Measurements from ENCODE around the gene ZC3H10. TPM values are rescaled to one million over a fixed set of nuclear protein-coding genes. Genes with fewer than 3 reads are reported as not detected.

The ZC3H10 gene
- total and polyA plus RNA-seq, 9 donors: 4.1 to 7.7 (median 4.8) TPM

DNA sequence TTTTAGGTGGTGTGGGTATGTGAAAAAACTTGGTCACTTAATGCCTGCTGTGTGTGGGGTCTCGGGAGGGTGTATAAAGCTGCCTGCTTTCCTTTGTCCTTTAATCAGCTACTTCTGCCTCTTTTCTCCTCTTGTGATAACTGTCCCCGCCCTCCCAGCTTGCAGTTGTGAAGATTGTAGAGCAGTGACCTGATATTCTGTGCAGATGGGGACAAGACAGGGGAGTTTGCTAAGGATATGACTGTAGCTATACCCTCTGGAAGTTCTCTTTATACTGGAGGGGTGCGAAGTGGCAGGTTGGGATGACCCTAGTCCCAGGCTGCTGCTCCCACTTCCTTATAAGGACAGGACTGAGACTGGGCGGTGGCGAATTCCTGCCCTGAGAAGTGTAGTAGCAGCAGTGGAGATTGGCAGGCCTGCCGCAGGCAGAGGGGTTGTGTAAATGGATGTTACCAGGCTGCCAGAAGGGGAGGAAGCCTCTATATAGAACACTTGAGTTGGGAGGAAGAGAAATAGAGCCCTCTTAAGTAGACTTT is 40.9 kb downstream of the ZC3H10 start:
- WGBS (ENCODE audit: insufficient coverage): 0% methylated on average over 4 of the region's 6 CpGs
- H3K27me3 ChIP-seq (ENCODE audit: control insufficient read depth, insufficient read depth, low read length): no peaks in the 10 kb centered on the region
- peaks cover 55% of the 10 kb centered on the region for H3K4me1 ChIP-seq (ENCODE audit: control insufficient read depth, insufficient read depth, low read length)
- H3K27ac ChIP-seq (ENCODE audit: low read length): peak overlapping the region; percentile 99
- no peaks in the 10 kb centered on the region for H3K9me3 ChIP-seq (replicated peaks; ENCODE audit: control insufficient read depth, low read depth, low read length)
- H3K36me3 ChIP-seq (ENCODE audit: control insufficient read depth, insufficient read depth, low read length): peaks cover 62% of the 10 kb centered on the region
- peak; percentile 85 for DNase-seq
- peak overlapping the region; percentile 67 for H3K4me3 ChIP-seq (ENCODE audit: low read length)

DNA sequence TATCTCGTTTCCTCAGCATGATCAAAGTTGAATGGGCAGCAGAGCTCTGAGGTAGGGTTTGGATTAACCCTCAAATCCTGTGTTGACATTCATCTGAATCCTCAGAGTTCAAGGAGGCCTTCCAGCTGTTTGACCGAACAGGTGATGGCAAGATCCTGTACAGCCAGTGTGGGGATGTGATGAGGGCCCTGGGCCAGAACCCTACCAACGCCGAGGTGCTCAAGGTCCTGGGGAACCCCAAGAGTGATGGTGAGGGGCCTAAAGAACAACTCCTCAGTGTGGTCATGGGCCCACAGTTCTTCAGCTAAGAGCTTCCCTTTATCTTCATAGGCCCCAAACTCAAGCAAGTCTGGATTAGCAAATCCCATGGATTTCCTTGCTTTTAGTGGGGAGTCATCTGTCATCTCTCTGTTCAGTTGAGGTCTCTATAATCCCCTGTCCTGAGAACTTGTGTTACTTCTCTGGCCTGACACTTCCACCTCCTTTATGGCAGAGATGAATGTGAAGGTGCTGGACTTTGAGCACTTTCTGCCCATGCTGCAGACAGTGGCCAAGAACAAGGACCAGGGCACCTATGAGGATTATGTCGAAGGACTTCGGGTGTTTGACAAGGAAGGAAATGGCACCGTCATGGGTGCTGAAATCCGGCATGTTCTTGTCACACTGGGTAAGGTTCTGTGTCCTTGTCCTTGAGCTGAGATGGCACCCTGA is 41.6 kb downstream of the ZC3H10 start:
- no peaks in the 10 kb centered on the region for H3K27me3 ChIP-seq (ENCODE audit: control insufficient read depth, insufficient read depth, low read length)
- H3K9me3 ChIP-seq (replicated peaks; ENCODE audit: control insufficient read depth, low read depth, low read length): no peaks in the 10 kb centered on the region
- 47% methylated on average over 6 of the region's 8 CpGs for WGBS (ENCODE audit: insufficient coverage)
- H3K27ac ChIP-seq (ENCODE audit: low read length): peak overlapping the region; percentile 99
- peaks cover 68% of the 10 kb centered on the region for H3K36me3 ChIP-seq (ENCODE audit: control insufficient read depth, insufficient read depth, low read length)
- H3K4me3 ChIP-seq (ENCODE audit: low read length): peak overlapping the region; percentile 67
- H3K4me1 ChIP-seq (ENCODE audit: control insufficient read depth, insufficient read depth, low read length): peaks cover 48% of the 10 kb centered on the region
- DNase-seq: no peak

DNA sequence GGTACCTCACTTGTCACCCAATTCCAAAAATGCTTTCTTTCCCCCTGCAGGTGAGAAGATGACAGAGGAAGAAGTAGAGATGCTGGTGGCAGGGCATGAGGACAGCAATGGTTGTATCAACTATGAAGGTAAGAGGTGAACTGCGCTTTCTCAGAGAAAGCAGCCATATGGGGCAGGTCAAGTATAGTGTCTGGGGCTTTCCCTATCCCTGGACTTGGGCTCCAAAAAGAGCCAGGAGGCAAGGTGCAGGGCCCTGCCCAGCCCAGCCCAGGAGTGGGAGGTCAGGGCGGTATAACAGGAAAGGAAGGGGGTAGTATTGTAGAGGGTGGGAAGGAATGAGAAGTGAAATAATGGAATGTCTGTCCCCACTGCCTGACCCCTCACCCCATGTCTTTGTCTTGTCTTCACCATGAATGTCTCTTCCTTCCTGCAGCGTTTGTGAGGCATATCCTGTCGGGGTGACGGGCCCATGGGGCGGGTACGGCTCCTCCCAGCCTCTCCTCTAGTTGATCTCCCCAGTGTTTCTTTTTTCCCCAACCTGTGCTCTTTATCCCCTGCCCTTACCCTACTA is 42.2 kb downstream of the ZC3H10 start:
- H3K4me1 ChIP-seq (ENCODE audit: control insufficient read depth, insufficient read depth, low read length): peaks cover 47% of the 10 kb centered on the region

DNA sequence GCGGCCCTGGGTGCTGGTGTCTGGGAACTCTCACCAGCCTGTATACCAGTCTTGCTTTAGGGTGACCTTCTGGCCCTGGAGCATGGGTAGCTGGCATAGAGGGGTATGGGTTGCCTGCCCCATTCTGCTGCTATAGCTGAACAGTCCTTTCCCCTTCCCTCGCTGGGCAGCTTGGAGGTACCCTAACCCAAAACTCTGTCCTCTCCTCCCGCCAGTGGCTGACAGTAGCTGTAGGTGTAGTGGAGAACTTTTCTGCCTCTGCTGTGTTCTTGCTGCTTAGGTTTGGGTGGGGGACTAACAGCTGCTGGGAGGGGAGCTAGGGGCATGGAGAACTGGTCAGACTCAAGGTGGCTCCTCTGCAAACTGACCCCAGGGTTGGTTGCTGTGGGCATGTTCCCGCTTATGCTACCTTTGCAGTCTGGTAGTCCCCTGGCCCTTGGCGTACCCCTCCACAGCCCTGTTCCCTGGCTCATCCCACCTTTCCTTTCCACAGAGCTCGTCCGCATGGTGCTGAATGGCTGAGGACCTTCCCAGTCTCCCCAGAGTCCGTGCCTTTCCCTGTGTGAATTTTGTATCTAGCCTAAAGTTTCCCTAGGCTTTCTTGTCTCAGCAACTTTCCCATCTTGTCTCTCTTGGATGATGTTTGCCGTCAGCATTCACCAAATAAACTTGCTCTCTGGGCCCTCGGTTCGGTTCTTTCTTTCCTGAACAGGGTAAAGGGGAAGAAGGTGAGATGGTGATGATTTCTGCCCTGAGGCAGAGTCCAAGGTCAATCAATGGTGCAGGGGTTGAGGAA is 43.0 kb downstream of the ZC3H10 start:
- WGBS (ENCODE audit: insufficient coverage): 82% methylated on average over 3 of the region's 11 CpGs
- peaks cover 43% of the 10 kb centered on the region for H3K4me1 ChIP-seq (ENCODE audit: control insufficient read depth, insufficient read depth, low read length)
- peak overlapping the region; percentile 99 for H3K27ac ChIP-seq (ENCODE audit: low read length)
- peak overlapping the region; percentile 67 for H3K4me3 ChIP-seq (ENCODE audit: low read length)
- DNase-seq: no peak
- H3K9me3 ChIP-seq (replicated peaks; ENCODE audit: control insufficient read depth, low read depth, low read length): no peaks in the 10 kb centered on the region
- H3K36me3 ChIP-seq (ENCODE audit: control insufficient read depth, insufficient read depth, low read length): peaks cover 67% of the 10 kb centered on the region
- H3K27me3 ChIP-seq (ENCODE audit: control insufficient read depth, insufficient read depth, low read length): no peaks in the 10 kb centered on the region

More for the DNA sequence above, 42.2 kb downstream of the ZC3H10 start:
- peak overlapping the region; percentile 67 for H3K4me3 ChIP-seq (ENCODE audit: low read length)
- 63% methylated on average over 7 of the region's 7 CpGs for WGBS (ENCODE audit: insufficient coverage)
- H3K27ac ChIP-seq (ENCODE audit: low read length): peak overlapping the region; percentile 99
- no peaks in the 10 kb centered on the region for H3K9me3 ChIP-seq (replicated peaks; ENCODE audit: control insufficient read depth, low read depth, low read length)
- H3K27me3 ChIP-seq (ENCODE audit: control insufficient read depth, insufficient read depth, low read length): no peaks in the 10 kb centered on the region
- DNase-seq: no peak
- peaks cover 70% of the 10 kb centered on the region for H3K36me3 ChIP-seq (ENCODE audit: control insufficient read depth, insufficient read depth, low read length)

DNA sequence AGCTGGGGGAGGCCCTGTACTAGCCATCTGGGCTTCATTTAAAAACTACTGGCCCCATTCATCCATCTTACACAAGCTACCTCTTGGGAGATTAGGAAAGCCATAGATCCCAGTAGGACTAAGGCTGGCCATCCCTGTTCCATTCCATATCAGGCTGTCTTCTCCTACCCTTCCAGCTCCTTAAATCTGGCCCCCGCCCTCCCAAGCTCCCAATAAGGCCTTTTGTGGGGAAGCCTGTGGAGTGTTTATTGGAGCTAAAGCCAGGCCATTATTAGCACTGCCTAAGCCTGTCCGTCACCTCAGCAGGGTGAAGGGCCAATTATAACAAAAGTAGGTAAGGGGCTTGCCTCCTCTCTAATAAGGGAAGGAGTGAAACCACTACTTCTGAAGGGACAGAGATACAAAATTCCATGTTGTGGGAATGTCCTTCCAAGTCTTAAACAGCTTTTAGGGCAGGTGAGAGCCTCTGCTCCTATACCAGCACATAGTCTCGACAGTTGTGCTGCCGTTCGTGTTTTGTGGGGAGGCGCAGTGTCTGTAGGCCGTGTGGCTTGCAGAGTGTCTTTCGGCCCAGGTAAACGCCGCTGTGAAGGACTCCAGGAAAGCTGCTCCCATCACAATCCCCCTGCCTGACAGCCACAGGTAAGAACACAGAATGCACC is 43.8 kb downstream of the ZC3H10 start:
- peak overlapping the region; percentile 4 for H3K27ac ChIP-seq (ENCODE audit: low read length)
- H3K4me3 ChIP-seq (ENCODE audit: low read length): no peak overlapping the region
- DNase-seq: no peak
- 45% methylated on average over 5 of the region's 10 CpGs for WGBS (ENCODE audit: insufficient coverage)
- H3K9me3 ChIP-seq (replicated peaks; ENCODE audit: control insufficient read depth, low read depth, low read length): no peaks in the 10 kb centered on the region
- no peaks in the 10 kb centered on the region for H3K27me3 ChIP-seq (ENCODE audit: control insufficient read depth, insufficient read depth, low read length)
- H3K4me1 ChIP-seq (ENCODE audit: control insufficient read depth, insufficient read depth, low read length): peaks cover 41% of the 10 kb centered on the region
- H3K36me3 ChIP-seq (ENCODE audit: control insufficient read depth, insufficient read depth, low read length): peaks cover 71% of the 10 kb centered on the region

DNA sequence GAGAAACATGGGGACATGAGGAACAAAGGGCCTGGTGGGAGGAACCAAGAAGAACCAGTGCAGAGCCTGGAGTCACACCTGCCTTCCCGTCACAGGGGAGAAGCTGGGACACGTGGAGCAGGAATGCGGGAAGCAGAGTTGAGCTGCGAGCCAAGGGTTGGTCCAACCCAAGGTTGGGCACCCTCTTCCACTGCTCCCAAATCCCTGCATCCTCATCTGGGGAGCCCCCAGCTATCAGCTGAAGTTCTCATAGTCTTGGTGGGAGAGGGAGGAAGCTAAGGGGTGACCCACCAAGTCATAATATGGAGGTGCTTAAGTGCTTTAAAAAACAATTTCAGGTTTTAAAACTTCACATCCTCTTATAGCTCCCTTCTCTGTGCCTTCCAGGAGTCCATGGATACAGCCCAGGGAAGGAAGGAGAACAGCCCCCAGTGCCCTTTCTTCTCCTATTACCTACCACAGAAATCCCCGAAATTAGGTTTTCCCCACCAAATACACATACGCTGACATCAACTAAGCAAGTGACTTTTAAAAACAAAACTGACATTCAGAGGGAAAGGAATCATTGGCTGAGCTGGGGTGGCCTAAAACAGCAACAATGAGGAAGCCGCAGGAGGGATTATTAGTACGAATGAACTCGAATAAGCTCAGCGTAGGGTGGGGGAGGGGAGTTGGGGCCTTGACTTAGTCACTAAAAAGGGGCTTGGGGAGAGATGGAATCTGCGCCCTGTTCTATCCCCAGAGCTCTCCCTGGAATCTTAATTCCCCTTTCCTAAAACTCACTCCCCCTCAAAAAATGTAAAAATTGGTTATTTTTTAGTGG is 44.6 kb downstream of the ZC3H10 start:
- H3K36me3 ChIP-seq (ENCODE audit: control insufficient read depth, insufficient read depth, low read length): peaks cover 77% of the 10 kb centered on the region
- DNase-seq: no peak
- no peak overlapping the region for H3K27ac ChIP-seq (ENCODE audit: low read length)
- no peaks in the 10 kb centered on the region for H3K27me3 ChIP-seq (ENCODE audit: control insufficient read depth, insufficient read depth, low read length)
- WGBS (ENCODE audit: insufficient coverage): 100% methylated on average over 2 of the region's 11 CpGs
- peaks cover 33% of the 10 kb centered on the region for H3K4me1 ChIP-seq (ENCODE audit: control insufficient read depth, insufficient read depth, low read length)
- no peaks in the 10 kb centered on the region for H3K9me3 ChIP-seq (replicated peaks; ENCODE audit: control insufficient read depth, low read depth, low read length)
- no peak overlapping the region for H3K4me3 ChIP-seq (ENCODE audit: low read length)

DNA sequence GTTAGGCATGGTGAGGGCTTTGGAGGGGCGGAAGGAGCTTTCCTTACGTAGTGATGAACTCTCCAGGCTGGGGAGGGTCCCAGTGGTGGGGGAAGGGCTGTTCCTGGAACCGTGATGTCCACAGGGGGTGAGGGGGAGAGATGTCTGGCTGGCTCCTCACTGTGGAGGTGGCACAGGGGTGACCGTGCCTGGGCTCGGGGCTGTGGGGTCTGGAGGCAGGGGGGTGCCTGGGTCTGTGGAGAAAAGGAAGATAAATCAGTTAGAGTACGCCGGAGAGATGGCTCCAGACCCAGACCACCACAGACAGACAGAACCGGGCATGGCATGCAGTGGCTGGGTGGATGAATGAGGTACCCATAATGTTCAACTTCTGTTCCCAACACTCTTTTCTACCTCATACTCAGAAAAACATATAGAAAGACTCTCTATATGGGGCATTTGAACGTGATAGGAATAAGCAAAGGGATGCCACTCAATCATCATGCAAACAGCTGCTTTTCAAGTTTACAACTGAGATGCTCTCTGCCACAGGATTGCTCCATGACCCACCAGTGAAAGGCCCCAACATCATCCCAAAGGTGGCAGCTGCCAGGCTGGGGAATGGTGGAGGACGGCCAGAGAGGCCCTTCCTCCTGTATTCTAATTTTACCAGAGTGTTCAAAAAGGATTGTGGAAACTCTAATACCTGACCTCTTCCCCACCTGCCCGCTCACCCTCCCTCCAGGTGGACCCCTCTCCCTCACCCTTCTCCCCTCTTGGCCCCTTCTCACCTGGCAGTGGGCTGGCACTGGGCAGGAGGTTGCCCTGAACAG is 45.7 kb downstream of the ZC3H10 start:
- Histone ChIP-seq H3K27ac (ENCODE audit: low read length) (no peak overlapping the region), H3K4me3 (ENCODE audit: low read length) (no peak overlapping the region), H3K9me3 (replicated peaks; ENCODE audit: control insufficient read depth, low read depth, low read length) (no peaks in the 10 kb centered on the region), H3K4me1 (ENCODE audit: control insufficient read depth, insufficient read depth, low read length) (peaks cover 32% of the 10 kb centered on the region), H3K27me3 (ENCODE audit: control insufficient read depth, insufficient read depth, low read length) (no peaks in the 10 kb centered on the region), H3K36me3 (ENCODE audit: control insufficient read depth, insufficient read depth, low read length) (peaks cover 87% of the 10 kb centered on the region)
- WGBS (ENCODE audit: insufficient coverage): 51% methylated on average over 4 of the region's 11 CpGs
- no peak for DNase-seq

DNA sequence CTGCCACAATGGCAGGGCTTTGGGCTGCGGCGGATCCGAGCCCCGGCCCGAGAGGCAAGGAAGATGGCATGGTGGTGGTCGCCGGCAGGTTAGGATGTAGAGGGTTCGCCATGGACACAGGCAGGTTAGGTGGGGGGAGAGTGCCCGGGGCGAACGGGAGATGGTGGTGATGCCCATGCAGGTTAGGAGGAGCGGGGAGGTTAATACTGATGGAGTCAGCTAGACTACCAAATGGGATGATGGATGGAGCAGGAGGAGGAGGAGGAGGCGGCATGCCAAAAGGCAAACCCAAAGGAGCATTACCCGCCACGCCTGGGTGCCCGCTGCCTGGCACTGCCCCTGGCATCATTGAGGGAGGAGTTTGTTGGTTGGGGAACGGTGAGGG is 46.3 kb downstream of the ZC3H10 start:
- peaks cover 91% of the 10 kb centered on the region for H3K36me3 ChIP-seq (ENCODE audit: control insufficient read depth, insufficient read depth, low read length)
- H3K4me3 ChIP-seq (ENCODE audit: low read length): no peak overlapping the region
- no peak overlapping the region for H3K27ac ChIP-seq (ENCODE audit: low read length)
- WGBS (ENCODE audit: insufficient coverage): 89% methylated on average over 13 of the region's 17 CpGs
- H3K9me3 ChIP-seq (replicated peaks; ENCODE audit: control insufficient read depth, low read depth, low read length): no peaks in the 10 kb centered on the region
- peaks cover 32% of the 10 kb centered on the region for H3K4me1 ChIP-seq (ENCODE audit: control insufficient read depth, insufficient read depth, low read length)
- no peak for DNase-seq
- H3K27me3 ChIP-seq (ENCODE audit: control insufficient read depth, insufficient read depth, low read length): no peaks in the 10 kb centered on the region

DNA sequence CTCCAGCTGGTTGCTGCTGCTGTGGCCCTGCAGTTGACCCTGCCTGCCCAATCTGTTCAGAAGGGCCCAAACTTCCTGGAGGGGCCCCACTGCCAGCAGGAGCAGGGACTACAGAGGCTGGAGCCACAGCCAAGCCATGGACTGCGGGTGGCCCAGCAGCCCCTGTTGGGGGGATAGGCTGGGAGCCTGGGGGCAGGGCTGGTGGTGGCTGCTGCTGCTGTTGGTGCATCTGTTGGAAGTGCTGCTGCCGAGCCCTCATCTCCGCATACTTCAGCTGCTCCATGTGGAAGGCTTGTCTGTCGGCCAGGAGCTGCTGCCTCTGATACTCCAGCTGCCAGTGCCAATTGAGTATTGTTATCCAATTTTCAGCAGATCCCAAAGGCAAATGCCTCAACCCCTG is 47.3 kb downstream of the ZC3H10 start:
- 48% methylated on average over 3 of the region's 4 CpGs for WGBS (ENCODE audit: insufficient coverage)
- peaks cover 91% of the 10 kb centered on the region for H3K36me3 ChIP-seq (ENCODE audit: control insufficient read depth, insufficient read depth, low read length)
- peak overlapping the region; percentile 25 for H3K27ac ChIP-seq (ENCODE audit: low read length)
- H3K27me3 ChIP-seq (ENCODE audit: control insufficient read depth, insufficient read depth, low read length): no peaks in the 10 kb centered on the region
- H3K4me1 ChIP-seq (ENCODE audit: control insufficient read depth, insufficient read depth, low read length): peaks cover 22% of the 10 kb centered on the region
- H3K9me3 ChIP-seq (replicated peaks; ENCODE audit: control insufficient read depth, low read depth, low read length): no peaks in the 10 kb centered on the region
- H3K4me3 ChIP-seq (ENCODE audit: low read length): no peak overlapping the region
- peak; percentile 55 for DNase-seq

Data from muscle of leg (tissue), 11 donors.